ENCODE measurements around the gene RDH8.

DNA sequence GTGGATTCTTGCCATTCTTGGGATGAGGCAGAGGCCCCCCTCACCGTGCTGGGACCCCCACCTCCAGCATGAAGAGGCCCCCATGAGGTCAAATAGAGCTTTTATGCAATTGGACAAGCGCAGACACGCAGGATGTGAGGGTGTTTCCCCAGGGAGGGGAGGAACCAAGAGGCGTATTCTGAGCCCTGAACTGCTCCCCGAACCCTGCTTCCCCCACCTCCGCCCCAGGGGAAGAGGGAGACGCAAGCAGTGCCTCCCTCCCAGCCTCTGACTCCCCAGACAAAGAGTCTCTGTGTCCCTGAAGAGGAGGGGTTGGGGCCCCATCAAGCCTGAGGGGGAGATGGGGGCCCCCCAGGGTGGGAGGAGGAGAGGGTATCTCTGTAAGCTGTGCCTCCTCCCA is 1.3 kb upstream of the RDH8 start:
- TF ChIP-seq EZH2 (IDR thresholded peaks at IDR 0.05) (no peak), POLR2AphosphoS5 (IDR thresholded peaks at IDR 0.05; ENCODE audit: borderline replicate concordance, low read depth, low read length) (no peak), FOXP2 (optimal IDR thresholded peaks at IDR 0.05; ENCODE audit: control extremely low read depth, extremely low read length, insufficient read depth) (no peak)

Measured in SK-N-MC (cell line).